ENCODE measurements around the gene BAHCC1.

Gene BAHCC1

GRCh38 chr17:81346090-81346907, 49.0 kb upstream of the BAHCC1 start (continued):
- no peak for TF ChIP-seq ZNF624 (tag by site-specific recombination; IDR thresholded peaks at IDR 0.05)
- TF ChIP-seq SP3 (tag by site-specific recombination; IDR thresholded peaks at IDR 0.05), result peak; percentile 84
- no peak for TF ChIP-seq ZNF510 (tag by site-specific recombination; IDR thresholded peaks at IDR 0.05; ENCODE audit: insufficient replicate concordance)
- no peak for TF ChIP-seq TSHZ1 (tag by site-specific recombination; IDR thresholded peaks at IDR 0.05; ENCODE audit: borderline replicate concordance)
- 0 out of 2 replicates have a peak, but pooled peaks have one; percentile 32 for TF ChIP-seq INSM2 (tag by site-specific recombination; IDR thresholded peaks at IDR 0.05)
- TF ChIP-seq HIC1 (tag by site-specific recombination; IDR thresholded peaks at IDR 0.05), result no peak
- TF ChIP-seq KLF17 (tag by site-specific recombination; IDR thresholded peaks at IDR 0.05), result peak; percentile 61; the same call in 1 of the 2 replicates
- no peak for TF ChIP-seq ZXDB (tag by site-specific recombination; IDR thresholded peaks at IDR 0.05)
- no peak for TF ChIP-seq REPIN1 (tag by site-specific recombination; IDR thresholded peaks at IDR 0.05; ENCODE audit: low read depth)
- TF ChIP-seq ZNF837 (tag by site-specific recombination; IDR thresholded peaks at IDR 0.05), result no peak; the same call in 1 of the 2 replicates
- no peak; the same call in 1 of the 2 replicates for TF ChIP-seq ZNF561 (tag by site-specific recombination; IDR thresholded peaks at IDR 0.05; ENCODE audit: borderline replicate concordance)
- TF ChIP-seq OVOL3 (tag by site-specific recombination; IDR thresholded peaks at IDR 0.05), result no peak
- TF ChIP-seq ZNF211 (tag by site-specific recombination; IDR thresholded peaks at IDR 0.05; ENCODE audit: low read depth), result no peak
- TF ChIP-seq TCF7L2 (IDR thresholded peaks at IDR 0.05; ENCODE audit: borderline replicate concordance, low read depth, low read length), result no peak
- no peak for TF ChIP-seq ZSCAN18 (tag by site-specific recombination; IDR thresholded peaks at IDR 0.05)
- peak; percentile 82; the same call in 1 of the 2 replicates for TF ChIP-seq KLF8 (tag by site-specific recombination; IDR thresholded peaks at IDR 0.05)
- no peak for TF ChIP-seq ZNF175 (tag by site-specific recombination; IDR thresholded peaks at IDR 0.05)
- TF ChIP-seq ZNF76 (tag by site-specific recombination; IDR thresholded peaks at IDR 0.05; ENCODE audit: borderline replicate concordance, low read depth), result no peak
- peak; percentile 44; the same call in 1 of the 2 replicates for TF ChIP-seq ZNF629 (tag by site-specific recombination; IDR thresholded peaks at IDR 0.05)
- no peak for TF ChIP-seq OSR2 (tag by site-specific recombination; IDR thresholded peaks at IDR 0.05)
- TF ChIP-seq BCL11A (tag by site-specific recombination; IDR thresholded peaks at IDR 0.05; ENCODE audit: low read depth), result no peak
- no peak for TF ChIP-seq ZNF791 (tag by site-specific recombination; IDR thresholded peaks at IDR 0.05)
- no peak for TF ChIP-seq ZNF585B (tag by site-specific recombination; IDR thresholded peaks at IDR 0.05)
- 0 out of 2 replicates have a peak, but pooled peaks have one; percentile 16 for TF ChIP-seq ZNF610 (tag by site-specific recombination; IDR thresholded peaks at IDR 0.05; ENCODE audit: borderline replicate concordance)
- no peak for TF ChIP-seq ZNF214 (tag by site-specific recombination; IDR thresholded peaks at IDR 0.05; ENCODE audit: borderline replicate concordance)
- TF ChIP-seq ZFP69B (tag by site-specific recombination; IDR thresholded peaks at IDR 0.05), result no peak
- no peak for TF ChIP-seq ZNF571 (tag by site-specific recombination; IDR thresholded peaks at IDR 0.05)
- TF ChIP-seq HOXA7 (CRISPR knock-in tag; IDR thresholded peaks at IDR 0.05; ENCODE audit: borderline replicate concordance), result no peak
- TF ChIP-seq ZNF202 (tag by site-specific recombination; IDR thresholded peaks at IDR 0.05; ENCODE audit: borderline replicate concordance), result no peak
- no peak for TF ChIP-seq ZNF350 (tag by site-specific recombination; IDR thresholded peaks at IDR 0.05)
- no peak for TF ChIP-seq ZNF549 (tag by site-specific recombination; IDR thresholded peaks at IDR 0.05)

Measured in HEK293 (cell line).